Measurements from ENCODE around the gene MEIOSIN. TPM values are rescaled to one million over a fixed set of nuclear protein-coding genes. Genes with fewer than 3 reads are reported as not detected.

MEIOSIN gene
- total RNA-seq, 3 donors from 2014 or later = not detected

DNA sequence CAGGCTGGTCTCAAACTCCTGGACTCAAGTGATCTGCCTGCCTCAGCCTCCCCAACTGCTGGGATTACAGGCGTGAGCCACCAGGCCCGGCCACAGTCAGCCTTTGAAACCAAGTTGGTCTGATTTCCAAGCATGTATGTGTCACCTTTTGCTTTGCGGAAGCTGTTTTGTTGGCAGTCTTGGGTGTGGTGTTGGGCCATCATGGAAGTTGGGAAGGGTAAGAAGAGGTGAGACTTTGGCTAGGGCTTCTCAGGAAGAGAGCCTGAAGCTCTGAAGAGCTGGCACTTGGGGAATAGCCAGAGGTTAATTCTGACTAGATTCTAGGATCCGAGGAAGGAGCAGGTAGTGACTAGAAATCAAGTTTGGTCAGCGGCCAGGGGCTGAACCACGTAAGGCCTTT lies 79.1 kb downstream of the MEIOSIN start:
- DNase-seq (no peak), ATAC-seq (no peak)
- H3K4me3 ChIP-seq = no peak overlapping the region
- TF ChIP-seq, protein P1, sequence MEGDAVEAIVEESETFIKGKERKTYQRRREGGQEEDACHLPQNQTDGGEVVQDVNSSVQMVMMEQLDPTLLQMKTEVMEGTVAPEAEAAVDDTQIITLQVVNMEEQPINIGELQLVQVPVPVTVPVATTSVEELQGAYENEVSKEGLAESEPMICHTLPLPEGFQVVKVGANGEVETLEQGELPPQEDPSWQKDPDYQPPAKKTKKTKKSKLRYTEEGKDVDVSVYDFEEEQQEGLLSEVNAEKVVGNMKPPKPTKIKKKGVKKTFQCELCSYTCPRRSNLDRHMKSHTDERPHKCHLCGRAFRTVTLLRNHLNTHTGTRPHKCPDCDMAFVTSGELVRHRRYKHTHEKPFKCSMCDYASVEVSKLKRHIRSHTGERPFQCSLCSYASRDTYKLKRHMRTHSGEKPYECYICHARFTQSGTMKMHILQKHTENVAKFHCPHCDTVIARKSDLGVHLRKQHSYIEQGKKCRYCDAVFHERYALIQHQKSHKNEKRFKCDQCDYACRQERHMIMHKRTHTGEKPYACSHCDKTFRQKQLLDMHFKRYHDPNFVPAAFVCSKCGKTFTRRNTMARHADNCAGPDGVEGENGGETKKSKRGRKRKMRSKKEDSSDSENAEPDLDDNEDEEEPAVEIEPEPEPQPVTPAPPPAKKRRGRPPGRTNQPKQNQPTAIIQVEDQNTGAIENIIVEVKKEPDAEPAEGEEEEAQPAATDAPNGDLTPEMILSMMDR (IDR thresholded peaks at IDR 0.05) = no peak
- no peaks in the 10 kb centered on the region for H3K9me3 ChIP-seq
- peaks cover 3% of the 10 kb centered on the region for H3K4me1 ChIP-seq (ENCODE audit: low read depth)
- intact Hi-C loops (cut with DNase I, micrococcal nuclease) = no loop called here
- no peaks in the 10 kb centered on the region for H3K36me3 ChIP-seq (ENCODE audit: low read depth)

Other genes starting within 250 kb of the MEIOSIN start
- 10 to 100 TPM in 1 of 3 donors, 1 to 10 TPM in 2; 3.1 to 18.2 (median 6.2) TPM for gene RTN2, start 236.4 kb upstream of the MEIOSIN start, total RNA-seq
- 1 to 10 TPM in 1 of 3 donors, under 1 TPM in 2; 0.43 to 1.3 (median 0.87) TPM for gene PPM1N, start 235.0 kb upstream of the MEIOSIN start, total RNA-seq
- gene VASP, start 226.0 kb upstream of the MEIOSIN start, total RNA-seq = 100 to 1,000 TPM; 190 to 252 (median 235) TPM
- gene OPA3, start 148.6 kb upstream of the MEIOSIN start, total RNA-seq = 10 to 100 TPM; 12.1 to 16.4 (median 13.4) TPM
- 1 to 10 TPM in 2 of 3 donors, under 1 TPM in 1; 0.84 to 1.0 (median 1.0) TPM for gene GPR4, start 131.2 kb upstream of the MEIOSIN start, total RNA-seq
- 100 to 1,000 TPM in 1 of 3 donors, 10 to 100 TPM in 2; 59.9 to 119 (median 79.1) TPM for gene EML2, start 94.0 kb upstream of the MEIOSIN start, total RNA-seq
- gene GIPR, start 65.2 kb upstream of the MEIOSIN start, total RNA-seq = 10 to 100 TPM in 2 of 3 donors, 1 to 10 TPM in 1; 6.8 to 19.4 (median 14.2) TPM
- 100 to 1,000 TPM; 201 to 270 (median 230) TPM for gene SNRPD2, start 41.5 kb upstream of the MEIOSIN start, total RNA-seq
- gene QPCTL, start 40.8 kb upstream of the MEIOSIN start, total RNA-seq = 1 to 10 TPM; 8.2 to 8.9 (median 8.3) TPM
- gene FBXO46, start 2.5 kb upstream of the MEIOSIN start, total RNA-seq = 10 to 100 TPM; 30.1 to 34.0 (median 32.3) TPM
- gene SIX5, start 35.8 kb downstream of the MEIOSIN start, total RNA-seq = 10 to 100 TPM in 2 of 3 donors, 1 to 10 TPM in 1; 9.6 to 35.6 (median 11.1) TPM
- gene DMPK, start 49.1 kb downstream of the MEIOSIN start, total RNA-seq = 100 to 1,000 TPM in 1 of 3 donors, 10 to 100 TPM in 2; 23.9 to 123 (median 33.9) TPM
- gene DMWD, start 59.4 kb downstream of the MEIOSIN start, total RNA-seq = 10 to 100 TPM; 33.2 to 67.1 (median 43.7) TPM
- gene RSPH6A, start 81.9 kb downstream of the MEIOSIN start, total RNA-seq = under 1 TPM; 0.16 to 0.24 (median 0.20) TPM
- gene SYMPK, start 129.7 kb downstream of the MEIOSIN start, total RNA-seq = 10 to 100 TPM; 61.1 to 67.4 (median 65.9) TPM
- 10 to 100 TPM; 14.1 to 33.7 (median 32.9) TPM for gene FOXA3, start 130.9 kb downstream of the MEIOSIN start, total RNA-seq
- gene IRF2BP1, start 152.7 kb downstream of the MEIOSIN start, total RNA-seq = 10 to 100 TPM; 19.0 to 33.7 (median 19.8) TPM
- gene MYPOP, start 169.2 kb downstream of the MEIOSIN start, total RNA-seq = 10 to 100 TPM in 2 of 3 donors, 1 to 10 TPM in 1; 9.2 to 13.7 (median 10.2) TPM
- gene NANOS2, start 181.3 kb downstream of the MEIOSIN start, total RNA-seq = not detected
- 1 to 10 TPM in 2 of 3 donors, under 1 TPM in 1; 0.55 to 3.0 (median 1.3) TPM for gene NOVA2, start 240.4 kb downstream of the MEIOSIN start, total RNA-seq